Esophagus squamous epithelium (tissue), 5 donors: ENCODE results near the gene TMEM53. TPM values are rescaled to one million over a fixed set of nuclear protein-coding genes. Genes with fewer than 3 reads are reported as not detected.

Experiments
- DNase-seq: peaks from one replicate; lab custom pipeline; 2025; lab: John Stamatoyannopoulos, UW
- H3K27ac ChIP-seq, 4 donors: fragments of 200-600 bp; sonication (generic); one replicate each; pipeline ENCODE4 v1.5.1; 2016 to 2019; ENCODE audit warnings: mild to moderate bottlenecking in 1 of 4
- H3K27me3 ChIP-seq, 4 donors: fragments of 200-600 bp; sonication (generic); 1 replicate in 3 of 4; 2 replicates in 1 of 4; pipeline versions ENCODE4 v1.5.1 to v1.6.0; 2017 to 2021; ENCODE audit warnings: antibody characterized with exemption in 1 of 4
- H3K36me3 ChIP-seq, 3 donors: fragments of 200-600 bp; sonication (generic); one replicate each; pipeline ENCODE4 v1.5.1; 2016 to 2019
- H3K4me1 ChIP-seq, 3 donors: fragments of 200-600 bp; sonication (generic); one replicate each; pipeline ENCODE4 v1.5.1; 2017 to 2019
- H3K4me3 ChIP-seq, 4 donors: fragments of 200-600 bp; sonication (generic); 1 replicate in 3 of 4; 2 replicates in 1 of 4; pipeline ENCODE4 v1.5.1; 2016 to 2019; ENCODE audit warnings: mild to moderate bottlenecking in 2 of 4, moderate library complexity in 1 of 4
- H3K9me3 ChIP-seq, 3 donors: fragments of 200-600 bp; sonication (generic); one replicate each; pipeline ENCODE4 v1.5.1; 2016 to 2019
- POLR2A ChIP-seq, 4 donors: fragments of 450-650 bp; IDR thresholded peaks; one replicate each; pipeline ENCODE4 v1.6.1; 2017; ENCODE audit warnings: antibody characterized with exemption in 4 of 4, mild to moderate bottlenecking in 4 of 4, moderate library complexity in 3 of 4
- WGBS, 2 donors: methylation state at CpG; one replicate each; pipeline ENCODE4 v1.1.5; 2018; 5-methylcytosine and 5-hydroxymethylcytosine counted together
- intact Hi-C: fragments of 100-400 bp; cut with DNase I; formaldehyde crosslinking; loops from one replicate; pipeline ENCODE4 v1.15.0; 2022
- total RNA-seq, 4 donors: library from RNA; depleted of rRNA; stranded (reverse); fragments of >200 nt; gene quantifications; one replicate each; pipeline ENCODE4 v1.1.0, GENCODE V29; 2016
- TF ChIP-seq, protein P1 (sequence below), 6 experiments: fragments of 450-650 bp in 4 of 6; fragments of 200-600 bp in 2 of 6; sonication (generic) in 2 of 6; IDR thresholded peaks; one replicate each; pipeline ENCODE4 v1.5.1; 2016 to 2019; ENCODE audit warnings: antibody characterized with exemption in 6 of 6, mild to moderate bottlenecking in 4 of 6, moderate library complexity in 4 of 6
- donor health status: DM: yes; HTN: yes; CAD: no.

Gene TMEM53
- total RNA-seq, 4 donors from 2014 or later: 3.2 to 5.8 (median 4.0) TPM

DNA sequence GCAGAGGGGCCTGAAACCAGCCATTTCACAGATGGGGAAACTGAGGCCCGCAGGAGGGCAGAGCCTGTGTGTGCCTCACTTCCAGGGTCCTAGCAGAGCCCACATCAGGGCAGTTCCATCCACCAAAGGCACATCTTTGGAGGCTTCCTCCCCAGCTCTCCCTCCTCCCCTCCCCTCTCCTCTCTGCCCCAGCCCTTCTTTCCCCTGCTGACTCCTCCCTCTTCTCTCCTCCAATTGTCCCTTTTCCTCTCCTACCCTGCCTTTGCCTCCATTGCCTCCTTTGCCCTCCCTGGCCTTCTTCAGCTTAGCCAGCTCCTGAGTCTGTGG, 56.6 kb downstream of the TMEM53 start:
- H3K9me3 ChIP-seq: no peaks in the 10 kb centered on the region
- H3K4me3 ChIP-seq: peak overlapping the region in 3 of 4 donors; percentile 23 to 62 (median 40)
- WGBS, 2 donors: 60 to 67% methylated on average over 1 of the region's 1 CpG
- H3K27me3 ChIP-seq: peaks cover 0 to 31% (median 2%) of the 10 kb centered on the region in 4 donors
- peaks cover 0 to 15% (median 9%) of the 10 kb centered on the region in 3 donors for H3K4me1 ChIP-seq
- H3K27ac ChIP-seq: no peak overlapping the region
- no peaks in the 10 kb centered on the region for H3K36me3 ChIP-seq
- no peak for TF ChIP-seq POLR2A (IDR thresholded peaks at IDR 0.05)
- TF ChIP-seq, protein P1, sequence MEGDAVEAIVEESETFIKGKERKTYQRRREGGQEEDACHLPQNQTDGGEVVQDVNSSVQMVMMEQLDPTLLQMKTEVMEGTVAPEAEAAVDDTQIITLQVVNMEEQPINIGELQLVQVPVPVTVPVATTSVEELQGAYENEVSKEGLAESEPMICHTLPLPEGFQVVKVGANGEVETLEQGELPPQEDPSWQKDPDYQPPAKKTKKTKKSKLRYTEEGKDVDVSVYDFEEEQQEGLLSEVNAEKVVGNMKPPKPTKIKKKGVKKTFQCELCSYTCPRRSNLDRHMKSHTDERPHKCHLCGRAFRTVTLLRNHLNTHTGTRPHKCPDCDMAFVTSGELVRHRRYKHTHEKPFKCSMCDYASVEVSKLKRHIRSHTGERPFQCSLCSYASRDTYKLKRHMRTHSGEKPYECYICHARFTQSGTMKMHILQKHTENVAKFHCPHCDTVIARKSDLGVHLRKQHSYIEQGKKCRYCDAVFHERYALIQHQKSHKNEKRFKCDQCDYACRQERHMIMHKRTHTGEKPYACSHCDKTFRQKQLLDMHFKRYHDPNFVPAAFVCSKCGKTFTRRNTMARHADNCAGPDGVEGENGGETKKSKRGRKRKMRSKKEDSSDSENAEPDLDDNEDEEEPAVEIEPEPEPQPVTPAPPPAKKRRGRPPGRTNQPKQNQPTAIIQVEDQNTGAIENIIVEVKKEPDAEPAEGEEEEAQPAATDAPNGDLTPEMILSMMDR (IDR thresholded peaks at IDR 0.05): no peak
- DNase-seq: no peak
- intact Hi-C loops: no loop called here

DNA sequence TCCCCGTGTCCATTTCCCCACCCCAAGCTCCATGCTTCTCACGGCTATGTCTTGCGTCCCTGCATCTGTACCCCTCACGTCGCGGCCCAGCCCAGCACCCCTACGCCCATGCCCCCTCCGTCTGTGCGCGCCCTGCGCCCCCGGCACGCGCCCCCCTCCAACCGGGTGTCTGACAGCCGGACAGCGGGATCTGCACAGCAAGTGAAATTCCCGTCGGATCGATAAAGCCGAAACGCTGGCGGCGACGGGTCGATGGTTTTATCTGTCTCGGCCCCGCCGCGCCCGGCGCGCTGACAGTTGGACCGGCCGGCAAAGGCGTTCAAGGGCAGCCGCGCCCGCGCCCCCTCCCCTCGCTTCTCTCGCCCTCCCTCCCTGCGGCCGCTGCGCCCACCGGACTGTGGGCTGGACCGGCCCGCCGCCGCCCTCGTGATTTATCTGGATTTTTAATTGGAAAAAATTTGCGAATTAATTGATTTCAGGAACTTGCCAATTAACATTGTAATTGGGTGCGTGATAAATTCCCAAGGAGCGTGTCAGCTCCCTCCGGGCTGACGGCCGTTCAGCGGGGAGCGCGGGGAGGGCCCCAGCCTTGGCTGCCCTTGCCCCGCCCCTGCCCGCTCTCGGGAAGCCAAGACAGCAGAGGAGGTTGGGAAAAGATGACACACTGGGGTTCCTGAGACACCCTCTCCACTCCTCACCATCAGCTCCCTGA, 57.1 kb downstream of the TMEM53 start:
- H3K27me3 ChIP-seq: peaks cover 0 to 31% (median 2%) of the 10 kb centered on the region in 4 donors
- no peaks in the 10 kb centered on the region for H3K9me3 ChIP-seq
- 32 to 57% methylated on average over 14 to 29 of the region's 63 CpGs for WGBS, 2 donors
- intact Hi-C loops: no loop called here
- H3K36me3 ChIP-seq: no peaks in the 10 kb centered on the region
- peaks cover 0 to 15% (median 9%) of the 10 kb centered on the region in 3 donors for H3K4me1 ChIP-seq
- H3K27ac ChIP-seq: no peak overlapping the region
- peak overlapping the region; percentile 11 to 62 (median 32) for H3K4me3 ChIP-seq
- no peak for DNase-seq
- TF ChIP-seq POLR2A (IDR thresholded peaks at IDR 0.05): no peak
- TF ChIP-seq, protein P1 (IDR thresholded peaks at IDR 0.05): no peak

DNA sequence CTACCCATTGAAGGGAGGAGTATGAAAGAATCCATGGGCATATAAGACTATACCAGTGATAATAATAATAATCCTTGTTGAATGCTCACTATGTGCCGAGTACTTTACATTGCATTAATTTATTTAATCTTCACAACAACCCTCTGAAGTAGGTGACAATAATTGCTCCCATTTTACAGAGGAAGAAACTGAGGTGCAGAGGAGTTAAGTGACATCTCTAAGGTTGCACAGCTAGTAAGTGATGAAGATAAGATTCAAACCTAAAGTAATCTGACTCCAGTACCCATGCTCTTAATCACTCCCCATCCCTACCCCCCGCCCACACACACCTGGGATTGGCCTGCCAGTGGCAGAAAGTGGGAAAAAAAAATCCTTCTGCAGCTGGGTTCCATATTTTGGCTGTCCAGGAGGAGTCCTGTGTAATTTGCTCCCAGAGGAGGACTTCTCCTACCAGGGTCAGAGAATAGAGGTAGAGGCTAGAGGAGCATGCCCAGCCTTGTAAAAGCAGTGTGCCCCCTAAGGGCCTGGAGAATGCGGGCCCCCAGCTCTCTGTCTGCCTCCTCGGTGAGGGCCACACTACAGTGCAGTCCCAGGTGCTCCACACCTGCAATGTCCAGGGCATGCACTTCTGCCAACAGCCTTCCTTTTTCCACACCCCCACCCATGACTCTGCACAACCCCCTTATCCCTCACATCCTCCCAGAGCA, 57.8 kb downstream of the TMEM53 start:
- no peak for TF ChIP-seq POLR2A (IDR thresholded peaks at IDR 0.05)
- Histone ChIP-seq H3K4me1 (peaks cover 0 to 15% (median 9%) of the 10 kb centered on the region in 3 donors), H3K36me3 (no peaks in the 10 kb centered on the region), H3K27ac (no peak overlapping the region), H3K27me3 (peaks cover 0 to 31% (median 2%) of the 10 kb centered on the region in 4 donors), H3K9me3 (no peaks in the 10 kb centered on the region), H3K4me3 (peak overlapping the region in 2 of 4 donors; percentile 40 to 62)
- intact Hi-C loops: no loop called here
- no peak for DNase-seq
- WGBS, 2 donors: 73% methylated on average over 4 of the region's 4 CpGs

DNA sequence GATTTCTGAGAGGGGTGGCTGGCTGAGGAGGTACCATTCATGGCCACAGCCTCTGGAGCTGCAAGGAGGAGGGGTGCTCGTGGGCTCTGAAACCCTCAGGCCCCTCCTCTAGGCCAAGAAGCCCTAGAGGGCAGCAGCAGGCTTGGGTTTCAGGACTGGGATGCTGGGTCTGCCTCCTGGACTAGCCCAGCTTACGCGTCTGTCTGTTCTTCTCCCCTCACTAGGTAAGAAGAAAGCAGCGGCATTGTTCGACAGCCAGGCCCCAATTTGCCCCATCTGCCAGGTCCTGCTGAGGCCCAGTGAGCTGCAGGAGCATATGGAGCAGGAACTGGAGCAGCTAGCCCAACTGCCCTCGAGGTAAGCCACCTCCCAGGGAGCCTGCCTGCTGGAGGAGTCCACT, 60.3 kb downstream of the TMEM53 start:
- TF ChIP-seq, protein P1 (IDR thresholded peaks at IDR 0.05): no peak
- TF ChIP-seq POLR2A (IDR thresholded peaks at IDR 0.05): no peak
- 67 to 80% methylated on average over 1 of the region's 6 CpGs for WGBS, 2 donors
- intact Hi-C loops: no loop called here

DNA sequence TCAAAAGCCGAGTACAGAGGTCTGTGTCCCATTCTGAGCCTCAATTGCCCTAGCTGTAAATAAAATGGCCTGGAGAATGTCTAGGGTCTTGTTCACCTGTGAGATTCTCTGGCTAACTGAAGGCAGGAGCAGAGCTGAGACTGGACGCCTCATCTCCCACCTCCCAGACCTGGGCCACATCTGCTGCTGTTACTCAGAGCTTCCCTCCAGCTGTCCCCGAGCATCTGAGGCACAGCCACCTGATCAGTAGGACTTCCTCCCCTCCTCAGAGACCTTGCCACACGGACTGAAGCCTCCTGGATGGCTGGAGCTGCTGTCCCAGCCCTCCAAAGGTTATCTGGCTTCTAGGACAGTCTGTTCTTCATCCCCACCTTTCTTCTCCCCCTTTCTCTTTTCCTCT, 62.4 kb downstream of the TMEM53 start:
- intact Hi-C loops: no loop called here
- TF ChIP-seq POLR2A (IDR thresholded peaks at IDR 0.05): no peak
- TF ChIP-seq, protein P1 (IDR thresholded peaks at IDR 0.05): no peak
- Histone ChIP-seq H3K9me3 (no peaks in the 10 kb centered on the region), H3K36me3 (no peaks in the 10 kb centered on the region), H3K27ac (no peak overlapping the region), H3K4me3 (no peak overlapping the region), H3K27me3 (peaks cover 0 to 46% (median 0%) of the 10 kb centered on the region in 4 donors), H3K4me1 (peaks cover 0 to 4% (median 1%) of the 10 kb centered on the region in 3 donors)
- DNase-seq: no peak
- 63 to 77% methylated on average over 3 to 4 of the region's 4 CpGs for WGBS, 2 donors

More for the DNA sequence above, 60.3 kb downstream of the TMEM53 start:
- Histone ChIP-seq H3K27ac (no peak overlapping the region), H3K4me1 (peaks cover 0 to 15% (median 9%) of the 10 kb centered on the region in 3 donors), H3K9me3 (no peaks in the 10 kb centered on the region), H3K27me3 (peaks cover 0 to 46% (median 2%) of the 10 kb centered on the region in 4 donors), H3K4me3 (no peak overlapping the region), H3K36me3 (no peaks in the 10 kb centered on the region)
- DNase-seq: no peak
